Measurements from ENCODE around the gene MAPKAP1. TPM values are rescaled to one million over a fixed set of nuclear protein-coding genes. Genes with fewer than 3 reads are reported as not detected.
A peak's percentile ranks its signal among the peaks of the same experiment; 100 is the strongest.

Gene MAPKAP1
- 80.6 and 107 TPM in 2 replicates for total RNA-seq (2014; rRNA removed; shearing (Covaris generic))

DNA sequence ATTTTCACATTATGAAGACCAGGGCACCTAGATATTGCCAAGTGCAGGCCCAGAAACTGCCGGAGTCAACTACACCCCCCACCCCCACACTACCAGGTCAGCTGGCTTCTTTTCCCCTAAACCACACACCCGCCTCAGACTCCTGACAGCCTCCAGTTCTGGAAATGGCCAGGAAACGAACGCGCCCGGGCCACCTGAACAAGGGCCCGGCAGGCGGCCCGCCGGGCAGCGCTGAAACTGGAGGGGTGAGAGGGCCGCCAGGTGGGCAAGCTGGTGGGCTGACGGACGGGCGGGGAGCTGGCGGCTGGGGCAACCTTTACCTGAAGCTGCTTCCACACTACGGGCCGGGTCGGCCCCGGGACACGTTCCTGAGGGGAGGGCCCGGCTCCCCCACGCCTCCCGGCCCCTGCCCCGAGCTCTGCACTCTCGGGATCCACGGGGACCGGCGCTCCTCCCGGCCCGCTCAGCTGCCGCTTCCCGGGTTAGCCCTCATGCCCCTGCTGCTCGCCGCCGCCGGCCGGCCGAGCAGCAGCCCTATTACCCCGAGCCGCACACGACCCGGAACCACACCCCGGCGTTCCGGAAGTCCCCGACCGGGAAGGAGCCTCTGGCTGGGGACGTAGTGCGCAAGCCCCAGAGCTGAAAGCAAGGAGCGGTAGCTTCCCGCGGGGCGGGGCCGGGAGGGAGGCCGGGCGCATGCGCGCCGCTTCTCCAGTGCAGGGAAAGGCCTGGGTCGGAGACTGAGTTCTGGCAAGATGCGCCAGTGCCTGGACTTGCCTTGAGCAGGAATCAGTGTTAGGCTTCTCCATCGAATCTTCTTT is at the start of gene MAPKAP1:
Gene MAPKAP1 (minus strand): TSS at position 558 of the 821 bp plus-strand sequence. CDS start 34,634 bp downstream, outside the sequence.
- peak; percentile 97 for DNase-seq (ENCODE audit: low read depth)

- DNase-seq (ENCODE audit: low read depth), result no peak
These were observed 49.5 kb upstream of the MAPKAP1 start for GRCh38 chr9:125756518-125756917.

DNA sequence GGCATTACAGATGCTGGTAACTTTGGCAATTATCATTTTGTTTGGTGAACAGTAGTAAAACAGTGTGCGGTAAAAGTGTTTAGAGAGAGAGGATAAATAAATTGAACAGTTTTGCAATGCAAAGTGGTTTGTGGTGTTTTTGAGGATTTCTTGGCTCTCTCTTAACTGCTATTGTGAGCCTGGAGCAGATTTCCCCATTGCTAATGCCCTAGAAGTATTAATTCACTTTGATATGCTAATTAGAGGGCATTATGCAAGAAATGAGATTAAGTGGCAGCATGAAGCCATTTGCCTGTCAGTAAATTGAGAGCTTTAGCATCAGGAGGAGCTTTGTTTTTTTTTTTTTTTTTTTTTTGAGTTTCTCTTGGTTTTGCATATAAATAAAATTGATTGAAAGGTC is 48.3 kb upstream of the MAPKAP1 start:
- peak; percentile 51 for DNase-seq (ENCODE audit: low read depth)

- no peak for DNase-seq (ENCODE audit: low read depth)
These were observed 47.1 kb upstream of the MAPKAP1 start for GRCh38 chr9:125754096-125754495.

DNA sequence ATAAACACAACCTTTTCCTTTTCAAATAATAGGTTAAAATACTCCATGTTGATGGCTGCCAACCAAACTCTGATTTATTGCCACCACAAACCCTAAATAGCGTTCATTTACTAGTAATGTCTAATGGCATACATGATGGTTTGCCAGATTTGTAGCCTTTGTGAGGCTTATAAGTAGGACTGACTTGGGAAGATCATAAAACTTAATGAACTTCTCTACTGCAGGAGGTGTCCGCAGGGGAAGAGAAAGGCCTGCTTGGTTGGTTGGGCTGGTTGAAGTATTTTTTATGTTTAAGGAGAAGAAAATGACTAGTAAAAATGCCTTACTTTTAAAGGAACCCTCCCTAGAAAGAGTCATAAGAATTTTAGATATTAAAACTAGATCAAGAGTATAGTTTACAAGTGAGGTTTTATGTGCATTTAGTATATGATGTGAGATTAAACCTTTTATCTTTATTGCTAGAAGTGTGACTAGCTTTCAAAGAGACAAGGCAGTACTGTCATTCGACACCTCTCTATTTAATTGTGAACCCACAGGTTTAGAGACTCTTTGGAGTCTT is 45.1 kb upstream of the MAPKAP1 start:
- DNase-seq (ENCODE audit: low read depth), result peak; percentile 54

DNA sequence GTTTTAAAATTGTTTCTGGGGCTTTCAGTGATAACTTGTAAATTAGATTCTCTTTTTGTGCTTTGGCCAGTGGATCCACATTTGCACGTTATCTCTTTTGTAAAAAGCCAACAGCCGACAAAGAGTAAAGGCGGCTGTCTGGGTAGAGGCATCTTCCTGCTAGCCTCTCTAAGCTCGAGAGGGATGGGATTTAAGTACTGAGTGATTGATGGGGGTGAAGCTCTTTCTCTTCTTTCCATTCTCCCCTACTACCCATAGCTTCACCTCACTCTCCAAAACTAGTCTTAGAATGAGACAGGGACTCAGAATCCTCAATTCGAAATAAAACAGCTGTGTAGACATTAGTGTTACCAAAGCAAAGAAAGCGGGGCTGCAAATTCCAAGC is 43.6 kb upstream of the MAPKAP1 start:
- DNase-seq (ENCODE audit: low read depth), result no peak

GRCh38 chr9:125749951-125750626 is 43.1 kb upstream of the MAPKAP1 start:
- peak; percentile 38 for DNase-seq (ENCODE audit: low read depth)

- no peak for DNase-seq (ENCODE audit: low read depth)
These were observed 42.4 kb upstream of the MAPKAP1 start for GRCh38 chr9:125749287-125749935.

- peak; percentile 26 for DNase-seq (ENCODE audit: low read depth)
These were observed 41.6 kb upstream of the MAPKAP1 start for GRCh38 chr9:125748446-125749099.

GRCh38 chr9:125747765-125748445 is 40.9 kb upstream of the MAPKAP1 start:
- DNase-seq (ENCODE audit: low read depth), result peak; percentile 40

GRCh38 chr9:125747053-125747764 is 40.2 kb upstream of the MAPKAP1 start, which contains the start of gene PBX3:
PBX3 (plus strand) TSS chr9:125747373.
- DNase-seq (ENCODE audit: low read depth), result peak; percentile 57

GRCh38 chr9:125746774-125747052 is 39.7 kb upstream of the MAPKAP1 start:
- no peak for DNase-seq (ENCODE audit: low read depth)

GRCh38 chr9:125746017-125746773 is 39.2 kb upstream of the MAPKAP1 start:
- DNase-seq (ENCODE audit: low read depth), result peak; percentile 99

DNA sequence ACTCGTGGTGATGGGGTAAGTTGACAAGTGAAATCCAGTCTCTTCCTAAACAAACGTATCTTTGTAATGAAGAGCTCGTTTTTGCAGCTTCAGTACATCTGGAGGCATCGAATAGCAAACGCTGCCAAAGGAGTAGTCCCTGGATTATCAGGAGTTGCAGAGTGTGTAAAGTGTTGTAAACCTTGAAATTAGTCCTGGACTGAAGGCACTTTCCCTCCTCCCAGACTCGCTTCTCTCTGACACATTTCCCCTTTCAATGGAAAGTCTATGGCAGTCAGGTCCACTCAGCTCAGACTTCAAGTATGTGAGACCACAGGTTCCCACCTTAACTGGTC is 38.6 kb upstream of the MAPKAP1 start:
- no peak for DNase-seq (ENCODE audit: low read depth)

GRCh38 chr9:125745018-125745417 is 38.0 kb upstream of the MAPKAP1 start:
- peak; percentile 37 for DNase-seq (ENCODE audit: low read depth)

DNA sequence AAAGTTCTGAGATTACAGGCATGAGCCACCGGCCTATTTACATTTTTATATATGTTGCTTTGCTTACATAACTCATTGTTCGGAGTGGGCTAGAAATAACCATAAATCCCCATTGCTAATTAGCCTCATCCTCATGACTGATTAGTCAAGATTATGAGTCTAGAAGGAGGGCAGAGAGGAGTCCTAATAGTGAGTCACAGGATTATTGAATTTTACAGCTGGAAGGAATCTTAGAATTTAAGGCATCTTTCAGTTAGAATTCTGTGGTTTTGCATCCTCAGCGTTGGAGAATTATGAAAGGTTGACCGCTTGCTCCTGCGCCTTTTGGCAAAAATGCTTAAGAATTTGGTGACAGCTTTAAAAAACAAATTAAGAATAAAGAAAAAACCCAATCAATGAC is 37.6 kb upstream of the MAPKAP1 start:
- DNase-seq (ENCODE audit: low read depth), result peak; percentile 94

GRCh38 chr9:125743682-125744428 is 36.8 kb upstream of the MAPKAP1 start:
- DNase-seq (ENCODE audit: low read depth), result peak; percentile 52

- DNase-seq (ENCODE audit: low read depth), result no peak
These were observed 35.6 kb upstream of the MAPKAP1 start for GRCh38 chr9:125742657-125743056.

DNA sequence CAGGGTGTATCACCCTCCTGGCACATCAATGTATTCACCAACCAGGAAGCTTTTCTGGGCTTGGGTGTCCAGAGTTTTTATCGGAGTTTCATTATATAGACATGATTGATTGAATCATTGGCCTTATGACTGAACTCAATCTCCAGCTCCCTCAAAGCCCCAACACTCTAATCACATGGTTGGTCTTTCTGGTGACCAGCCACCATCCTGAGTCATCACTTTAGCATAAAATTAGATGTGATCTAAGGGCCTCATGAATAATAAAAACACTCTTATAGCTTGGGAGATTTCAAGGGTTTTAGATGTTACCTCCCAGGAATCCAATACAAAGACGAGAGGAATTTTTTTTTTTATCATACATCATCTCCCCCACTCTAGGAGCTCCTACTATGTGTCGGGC is 32.4 kb upstream of the MAPKAP1 start:
- peak; percentile 77 for DNase-seq (ENCODE audit: low read depth)

Measured in M059J (cell line).